Right lobe of liver (tissue), 6 donors: ENCODE data around the gene LRMDA. TPM values are rescaled to one million over a fixed set of nuclear protein-coding genes. Genes with fewer than 3 reads are reported as not detected.

Source experiments
- ATAC-seq, 4 donors: fragments of 200-7000 bp; cut with Tn5 transposase; one replicate each; pipeline ENCODE4 v1.9.1; 2020; ENCODE audit warnings: mild to moderate bottlenecking in 4 of 4, moderate library complexity in 4 of 4
- DNase-seq, 3 donors: peaks; one replicate each; pipeline ENCODE4 v3.0.0-alpha.2; 2020
- H3K27ac ChIP-seq, 3 donors: fragments of 200-600 bp; one replicate each; pipeline ENCODE4 v1.8.0; 2022
- H3K27me3 ChIP-seq, 2 donors: fragments of 200-600 bp; one replicate each; pipeline ENCODE4 v1.8.0; 2022
- H3K36me3 ChIP-seq, 4 donors: fragments of 200-600 bp; sonication (generic) in 1 of 4; one replicate each; pipeline versions ENCODE4 v1.5.1 to v1.8.0; 2017 to 2022; ENCODE audit warnings: control low read depth in 1 of 4
- H3K4me1 ChIP-seq, 4 donors: fragments of 200-600 bp; sonication (generic) in 1 of 4; one replicate each; pipeline versions ENCODE4 v1.5.1 to v1.8.0; 2017 to 2022; ENCODE audit warnings: control low read depth in 1 of 4
- H3K4me3 ChIP-seq, 3 donors: fragments of 200-600 bp; one replicate each; pipeline ENCODE4 v1.8.0; 2022
- H3K9me3 ChIP-seq, 4 donors: fragments of 200-600 bp; sonication (generic) in 1 of 4; one replicate each; pipeline versions ENCODE4 v1.5.1 to v1.8.0; 2017 to 2022; ENCODE audit warnings: control low read depth in 1 of 4
- CTCF ChIP-seq, 4 donors: fragments of 200-600 bp in 3 of 4; fragments of 450-650 bp in 1 of 4; IDR thresholded peaks; one replicate each; pipeline versions ENCODE4 v1.5.1 to v1.8.0; 2016 to 2022; ENCODE audit warnings: antibody characterized with exemption in 4 of 4, mild to moderate bottlenecking in 2 of 4
- POLR2A ChIP-seq: fragments of 450-650 bp; IDR thresholded peaks from one replicate; pipeline ENCODE4 v1.6.1; 2017; ENCODE audit warnings: antibody characterized with exemption, mild to moderate bottlenecking
- WGBS: methylation state at CpG from one replicate; pipeline ENCODE4 v1.1.6; 2018; ENCODE audit warnings: low coverage, low lambda C conversion rate; ENCODE audit not compliant: insufficient coverage; ENCODE audit errors: missing lambda C conversion rate; 5-methylcytosine and 5-hydroxymethylcytosine counted together
- intact Hi-C, 2 donors: fragments of 100-400 bp; cut with DNase I; formaldehyde crosslinking; loops; one replicate each; pipeline versions ENCODE4 v1.11.2 to v1.14.1; 2022
- total RNA-seq, 6 experiments: library from RNA; depleted of rRNA in 2 of 6; stranded (reverse); fragments of >200 nt in 2 of 6; fragmentation: NEBNext Ultra II Directional in 3 of 6; extraction: Animal tissue kit (Norgen Biotek cat#: 25700) in 3 of 6; gene quantifications; one replicate each; pipeline versions ENCODE4 v1.1.0 to v1.2.4, GENCODE V29; 2016 to 2023
- donor health status: DM: no; HTN: yes; CAD: no.
- donor health status: DM: no; HTN: no; CAD: no.
- donor health status: DM: no; HTN: no; CAD: no.
- donor health status: DM: no; HTN: yes; CAD: no.
- donor health status: DM: no; HTN: yes; CAD: no.

LRMDA gene
- total RNA-seq, 6 experiments from 2014 or later, result 9.9 to 19.9 (median 16.3) TPM

DNA sequence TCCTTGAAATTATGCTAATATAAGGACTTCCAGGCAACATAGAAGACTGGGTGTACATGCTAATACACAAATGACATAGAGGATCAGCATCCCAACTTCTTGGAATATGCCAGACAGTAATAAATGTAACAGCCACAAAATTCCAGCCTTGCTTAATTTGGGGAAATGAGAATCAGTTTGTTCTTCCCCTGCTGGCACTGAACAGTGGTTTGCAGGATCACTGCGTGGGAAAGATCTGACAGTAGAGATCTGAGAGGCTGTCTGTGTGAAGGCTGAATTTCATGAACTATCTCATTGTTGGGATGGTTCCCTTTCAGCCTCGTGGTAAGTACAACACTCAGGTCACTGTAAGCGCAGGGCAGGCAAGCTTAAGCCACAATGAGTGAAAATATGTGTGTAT, 1078.0 kb downstream of the LRMDA start:
- WGBS, result 52% methylated on average over 3 of the region's 3 CpGs
- intact Hi-C loops, result no loop called here

DNA sequence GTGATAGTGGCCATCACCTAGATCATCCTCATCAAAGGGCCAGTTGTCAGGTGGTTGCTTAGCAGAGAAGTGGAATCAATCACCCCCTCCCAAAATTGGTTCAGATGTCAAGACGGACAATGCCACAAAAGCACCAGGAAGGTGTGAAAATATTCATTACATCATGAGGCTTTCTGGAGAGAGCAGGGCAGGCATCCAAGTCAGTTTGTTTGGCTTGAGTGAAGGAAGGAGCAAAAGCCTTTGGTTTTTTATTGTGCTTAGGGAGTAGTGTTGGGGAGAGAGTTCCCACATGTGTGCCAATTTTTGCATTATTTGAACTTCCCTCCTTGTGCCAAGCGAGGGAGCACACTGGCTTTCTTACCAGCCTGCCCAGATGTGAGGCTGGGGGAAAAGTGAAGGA, 1082.9 kb downstream of the LRMDA start:
- ATAC-seq, result no peak
- no peak overlapping the region for H3K27ac ChIP-seq
- 95% methylated on average over 2 of the region's 2 CpGs for WGBS
- no peaks in the 10 kb centered on the region for H3K9me3 ChIP-seq
- H3K4me3 ChIP-seq, result no peak overlapping the region
- no peaks in the 10 kb centered on the region for H3K27me3 ChIP-seq
- H3K36me3 ChIP-seq, result no peaks in the 10 kb centered on the region
- intact Hi-C loops, result no loop called here
- no peaks in the 10 kb centered on the region for H3K4me1 ChIP-seq
- no peak for DNase-seq
- TF ChIP-seq CTCF (IDR thresholded peaks at IDR 0.05), result no peak
- TF ChIP-seq POLR2A, result no peak

More for the DNA sequence above, 1078.0 kb downstream of the LRMDA start:
- no peaks in the 10 kb centered on the region for H3K4me1 ChIP-seq
- no peak overlapping the region for H3K27ac ChIP-seq
- no peaks in the 10 kb centered on the region for H3K27me3 ChIP-seq
- ATAC-seq (no peak), DNase-seq (no peak)
- TF ChIP-seq CTCF (IDR thresholded peaks at IDR 0.05) (no peak), POLR2A (no peak)
- H3K36me3 ChIP-seq, result no peaks in the 10 kb centered on the region
- H3K4me3 ChIP-seq, result no peak overlapping the region
- peaks cover 0 to 4% (median 0%) of the 10 kb centered on the region in 4 donors for H3K9me3 ChIP-seq

GRCh38 chr10:76514869-76515268, 1083.4 kb downstream of the LRMDA start:
- Histone ChIP-seq H3K27ac (no peak overlapping the region), H3K36me3 (no peaks in the 10 kb centered on the region), H3K4me1 (no peaks in the 10 kb centered on the region), H3K9me3 (no peaks in the 10 kb centered on the region), H3K27me3 (no peaks in the 10 kb centered on the region), H3K4me3 (no peak overlapping the region)
- intact Hi-C loops, result no loop called here
- no peak for DNase-seq
- ATAC-seq, result no peak
- 71% methylated on average over 1 of the region's 1 CpG for WGBS
- TF ChIP-seq CTCF (IDR thresholded peaks at IDR 0.05) (no peak), POLR2A (no peak)

DNA sequence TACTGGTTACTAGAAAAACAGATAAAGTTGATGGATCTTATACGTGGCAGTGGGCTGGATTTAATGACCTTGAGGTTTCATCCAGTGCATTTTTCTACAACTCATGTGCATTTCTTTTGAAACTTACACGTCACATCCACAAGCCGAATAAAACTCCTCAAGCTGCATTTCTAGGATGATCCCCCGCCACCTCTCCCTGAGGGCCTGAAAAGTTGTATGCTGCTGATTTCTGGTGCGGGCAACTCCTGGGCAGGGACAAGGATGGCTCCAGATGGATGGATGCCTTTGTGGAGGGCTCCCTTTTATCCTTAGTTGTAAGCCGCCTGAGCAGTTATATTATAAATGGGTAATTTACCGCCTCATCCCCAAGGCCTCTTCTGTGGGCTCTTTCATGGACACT, 1091.1 kb downstream of the LRMDA start:
- 80% methylated on average over 5 of the region's 7 CpGs for WGBS
- Histone ChIP-seq H3K27ac (no peak overlapping the region), H3K4me1 (no peaks in the 10 kb centered on the region), H3K27me3 (no peaks in the 10 kb centered on the region), H3K4me3 (no peak overlapping the region), H3K9me3 (no peaks in the 10 kb centered on the region), H3K36me3 (no peaks in the 10 kb centered on the region)
- no peak for DNase-seq
- TF ChIP-seq POLR2A (no peak), CTCF (IDR thresholded peaks at IDR 0.05) (no peak)
- intact Hi-C loops, result no loop called here
- ATAC-seq, result no peak

DNA sequence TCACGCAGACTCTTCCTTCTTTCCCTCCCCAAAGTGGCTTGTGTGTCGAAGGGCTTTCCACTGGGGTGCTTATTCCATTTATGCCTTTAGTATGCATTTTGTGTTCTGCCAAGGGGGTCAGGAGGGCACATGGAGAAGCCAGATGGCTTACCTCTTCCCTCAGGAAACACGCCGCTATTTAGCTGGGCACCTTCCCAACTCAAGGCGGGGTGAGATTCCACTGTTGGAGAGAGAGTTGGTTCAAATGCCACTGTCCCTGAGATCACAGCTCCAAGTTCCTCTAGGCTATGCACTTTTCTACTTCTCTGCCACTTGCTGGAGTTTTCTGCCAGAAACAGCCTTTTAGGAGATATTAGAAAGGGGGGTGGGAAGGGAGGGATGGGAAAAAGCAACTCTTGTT, 1091.8 kb downstream of the LRMDA start:
- WGBS, result 92% methylated on average over 3 of the region's 5 CpGs
- DNase-seq, result no peak
- intact Hi-C loops, result no loop called here
- no peak for TF ChIP-seq POLR2A
- no peak for TF ChIP-seq CTCF (IDR thresholded peaks at IDR 0.05)
- Histone ChIP-seq H3K27ac (no peak overlapping the region), H3K36me3 (no peaks in the 10 kb centered on the region), H3K4me1 (no peaks in the 10 kb centered on the region), H3K27me3 (no peaks in the 10 kb centered on the region), H3K9me3 (no peaks in the 10 kb centered on the region), H3K4me3 (no peak overlapping the region)
- no peak for ATAC-seq
